Lower leg skin (tissue), 3 donors: ENCODE results near the gene C12orf43.

Experiments used
- CTCF ChIP-seq, 3 donors: fragments of 450-650 bp; IDR thresholded peaks; one replicate each; pipeline ENCODE4 v1.5.1; 2016; ENCODE audit warnings: antibody characterized with exemption in 3 of 3, mild to moderate bottlenecking in 3 of 3, moderate library complexity in 2 of 3
- POLR2A ChIP-seq, 2 donors: fragments of 450-650 bp; IDR thresholded peaks; one replicate each; pipeline ENCODE4 v1.6.1; 2016 to 2017; ENCODE audit warnings: antibody characterized with exemption in 2 of 2, mild to moderate bottlenecking in 1 of 2, moderate library complexity in 1 of 2

- TF ChIP-seq CTCF (IDR thresholded peaks at IDR 0.05) (no peak), POLR2A (IDR thresholded peaks at IDR 0.05) (no peak)
Measured at GRCh38 chr12:121033625-121034349, 17.5 kb upstream of the C12orf43 start.
